HL-60/S4 (cell line): ENCODE measurements around the gene NOSTRIN.
"Not testable (repeated sequence)": the region's sequence is repeated elsewhere in the genome, so short reads cannot be mapped to it uniquely, and the experiment has no call there.

Experiments used
- in situ Hi-C: fragments of 300-500 bp; cut with MboI; formaldehyde crosslinking; loops from 2 replicates; pipeline ENCODE4 v1.14.3; 2022; ENCODE audit warnings: low sequenced_read_pairs

The NOSTRIN gene

GRCh38 chr2:168816369-168816768, 13.9 kb downstream of the NOSTRIN start:
- in situ Hi-C loops, result no loop called here

- in situ Hi-C loops, result no loop called here
Observed at GRCh38 chr2:168819050-168819715, 16.7 kb downstream of the NOSTRIN start.

- in situ Hi-C loops, result no loop called here
Observed at GRCh38 chr2:168819829-168820489, 17.5 kb downstream of the NOSTRIN start.

- in situ Hi-C loops, result no loop called here
Observed at GRCh38 chr2:168821577-168821976, 19.1 kb downstream of the NOSTRIN start.

GRCh38 chr2:168821992-168822391, 19.6 kb downstream of the NOSTRIN start:
- in situ Hi-C loops, result no loop called here

GRCh38 chr2:168825126-168825525, 22.7 kb downstream of the NOSTRIN start:
- in situ Hi-C loops, result no loop called here

- in situ Hi-C loops, result no loop called here
Observed at GRCh38 chr2:168830958-168831357, 28.5 kb downstream of the NOSTRIN start.

GRCh38 chr2:168831662-168832061, 29.2 kb downstream of the NOSTRIN start:
- in situ Hi-C loops, result no loop called here

GRCh38 chr2:168835969-168836368, 33.5 kb downstream of the NOSTRIN start:
- in situ Hi-C loops, result no loop called here

- in situ Hi-C loops, result no loop called here
Observed at GRCh38 chr2:168841445-168841844, 39.0 kb downstream of the NOSTRIN start.

- in situ Hi-C loops, result no loop called here
Observed at GRCh38 chr2:168843253-168843652, 40.8 kb downstream of the NOSTRIN start.

- in situ Hi-C loops, result no loop called here
Observed at GRCh38 chr2:168848225-168848624, 45.8 kb downstream of the NOSTRIN start.

- in situ Hi-C loops, result no loop called here
Observed at GRCh38 chr2:168849610-168850009, 47.2 kb downstream of the NOSTRIN start.

GRCh38 chr2:168850846-168851245, 48.4 kb downstream of the NOSTRIN start:
- in situ Hi-C loops, result no loop called here

GRCh38 chr2:168851674-168852320, 49.4 kb downstream of the NOSTRIN start:
- in situ Hi-C loops, result no loop called here

GRCh38 chr2:168852481-168852880, 50.0 kb downstream of the NOSTRIN start:
- in situ Hi-C loops, result no loop called here

GRCh38 chr2:168853471-168853870, 51.0 kb downstream of the NOSTRIN start:
- in situ Hi-C loops, result no loop called here

- in situ Hi-C loops, result no loop called here
Observed at GRCh38 chr2:168854651-168855050, 52.2 kb downstream of the NOSTRIN start.

GRCh38 chr2:168855601-168856000, 53.2 kb downstream of the NOSTRIN start:
- in situ Hi-C loops, result no loop called here

- in situ Hi-C loops, result no loop called here
Observed at GRCh38 chr2:168858146-168858545, 55.7 kb downstream of the NOSTRIN start.

GRCh38 chr2:168867164-168867563, 64.7 kb downstream of the NOSTRIN start:
- in situ Hi-C loops, result not testable (repeated sequence)

GRCh38 chr2:168870369-168870768, 67.9 kb downstream of the NOSTRIN start:
- in situ Hi-C loops, result not testable (repeated sequence)
